ENCODE data around the gene SMIM44. TPM values are rescaled to one million over a fixed set of nuclear protein-coding genes. Genes with fewer than 3 reads are reported as not detected.

The SMIM44 gene
- total and polyA plus RNA-seq, 2 donors (not counting 1 experiment from before 2014, with no cell fraction given) = not detected

GRCh38 chr19:3464587-3465235 lies 18.5 kb downstream of the SMIM44 start:
- no peak for TF ChIP-seq EZH2 (IDR thresholded peaks at IDR 0.05; ENCODE audit: low read length, missing control alignments)
- no peak for TF ChIP-seq CTCF (conservative IDR thresholded peaks at IDR 0.05 in 1 of 2, IDR thresholded peaks at IDR 0.05 in 1 of 2; ENCODE audit: low read depth in 1 of 2, low read length in 2 of 2)
- Histone ChIP-seq H3K4me1 (ENCODE audit: control insufficient read depth, extremely low read depth, insufficient read depth, low read length) (peaks cover 4% of the 10 kb centered on the region), H3K27me3 (ENCODE audit: control insufficient read depth, insufficient read depth, low read length) (no peaks in the 10 kb centered on the region), H3K27ac (ENCODE audit: insufficient read depth, low read length) (no peak overlapping the region), H3K9ac (ENCODE audit: insufficient read depth, low read length) (no peak overlapping the region), H3K79me2 (ENCODE audit: control insufficient read depth, insufficient read depth, low read length) (peaks cover 4% of the 10 kb centered on the region), H3K4me2 (ENCODE audit: extremely low read depth, insufficient read depth, low read length) (no peak overlapping the region), H3K36me3 (ENCODE audit: control insufficient read depth, insufficient read depth, low read length) (peaks cover 8% of the 10 kb centered on the region), H3K9me3 (ENCODE audit: control insufficient read depth, insufficient read depth, low read depth, low read length) (no peaks in the 10 kb centered on the region), H3K4me3 (replicated peaks in 1 of 4; ENCODE audit: control extremely low read depth in 1 of 4, insufficient read depth in 1 of 4, low read depth in 3 of 4, low read length in 4 of 4) (no peak overlapping the region), H4K20me1 (ENCODE audit: control insufficient read depth, extremely low read depth, insufficient read depth, low read length) (no peaks in the 10 kb centered on the region), H2AFZ (ENCODE audit: low read length) (no peak overlapping the region)
- no peak for DNase-seq (ENCODE audit: low read depth in 2 of 2)

- H3K4me2 ChIP-seq (ENCODE audit: extremely low read depth, insufficient read depth, low read length) = no peak overlapping the region
- peaks cover 4% of the 10 kb centered on the region for H3K79me2 ChIP-seq (ENCODE audit: control insufficient read depth, insufficient read depth, low read length)
- H3K27ac ChIP-seq (ENCODE audit: insufficient read depth, low read length) = no peak overlapping the region
- no peak for DNase-seq (ENCODE audit: low read depth in 2 of 2)
- H3K27me3 ChIP-seq (ENCODE audit: control insufficient read depth, insufficient read depth, low read length) = no peaks in the 10 kb centered on the region
- H3K36me3 ChIP-seq (ENCODE audit: control insufficient read depth, insufficient read depth, low read length) = peaks cover 8% of the 10 kb centered on the region
- TF ChIP-seq EZH2 (IDR thresholded peaks at IDR 0.05; ENCODE audit: low read length, missing control alignments) = no peak
- no peak for TF ChIP-seq CTCF (conservative IDR thresholded peaks at IDR 0.05 in 1 of 2, IDR thresholded peaks at IDR 0.05 in 1 of 2; ENCODE audit: low read depth in 1 of 2, low read length in 2 of 2)
- no peak overlapping the region for H3K9ac ChIP-seq (ENCODE audit: insufficient read depth, low read length)
- H2AFZ ChIP-seq (ENCODE audit: low read length) = no peak overlapping the region
- H3K9me3 ChIP-seq (ENCODE audit: control insufficient read depth, insufficient read depth, low read depth, low read length) = no peaks in the 10 kb centered on the region
- H4K20me1 ChIP-seq (ENCODE audit: control insufficient read depth, extremely low read depth, insufficient read depth, low read length) = no peaks in the 10 kb centered on the region
- no peak overlapping the region for H3K4me3 ChIP-seq (replicated peaks in 1 of 4; ENCODE audit: control extremely low read depth in 1 of 4, insufficient read depth in 1 of 4, low read depth in 3 of 4, low read length in 4 of 4)
- peaks cover 11% of the 10 kb centered on the region for H3K4me1 ChIP-seq (ENCODE audit: control insufficient read depth, extremely low read depth, insufficient read depth, low read length)
Observed at GRCh38 chr19:3463714-3464586, 19.3 kb downstream of the SMIM44 start.

- TF ChIP-seq CTCF (conservative IDR thresholded peaks at IDR 0.05 in 1 of 2, IDR thresholded peaks at IDR 0.05 in 1 of 2; ENCODE audit: low read depth in 1 of 2, low read length in 2 of 2) = no peak
- TF ChIP-seq EZH2 (IDR thresholded peaks at IDR 0.05; ENCODE audit: low read length, missing control alignments) = no peak
- Histone ChIP-seq H4K20me1 (ENCODE audit: control insufficient read depth, extremely low read depth, insufficient read depth, low read length) (no peaks in the 10 kb centered on the region), H3K36me3 (ENCODE audit: control insufficient read depth, insufficient read depth, low read length) (peaks cover 8% of the 10 kb centered on the region), H3K9ac (ENCODE audit: insufficient read depth, low read length) (no peak overlapping the region), H3K4me1 (ENCODE audit: control insufficient read depth, extremely low read depth, insufficient read depth, low read length) (peaks cover 15% of the 10 kb centered on the region), H3K27ac (ENCODE audit: insufficient read depth, low read length) (no peak overlapping the region), H3K4me2 (ENCODE audit: extremely low read depth, insufficient read depth, low read length) (no peak overlapping the region), H3K9me3 (ENCODE audit: control insufficient read depth, insufficient read depth, low read depth, low read length) (no peaks in the 10 kb centered on the region), H3K4me3 (replicated peaks in 1 of 4; ENCODE audit: control extremely low read depth in 1 of 4, insufficient read depth in 1 of 4, low read depth in 3 of 4, low read length in 4 of 4) (no peak overlapping the region), H3K79me2 (ENCODE audit: control insufficient read depth, insufficient read depth, low read length) (peaks cover 4% of the 10 kb centered on the region), H2AFZ (ENCODE audit: low read length) (no peak overlapping the region), H3K27me3 (ENCODE audit: control insufficient read depth, insufficient read depth, low read length) (no peaks in the 10 kb centered on the region)
- DNase-seq (ENCODE audit: low read depth in 2 of 2) = no peak
Observed at GRCh38 chr19:3462991-3463713, 20.1 kb downstream of the SMIM44 start.
